Uterus (tissue), 4 donors: ENCODE measurements around the gene INSYN2B. TPM values are rescaled to one million over a fixed set of nuclear protein-coding genes. Genes with fewer than 3 reads are reported as not detected.

ENCODE experiments used
- DNase-seq, 2 donors: peaks; one replicate each; pipeline ENCODE4 v3.0.0-alpha.2; 2019 to 2020
- H3K27ac ChIP-seq, 2 donors: fragments of 200-600 bp; sonication (generic); 1 replicate in 1 of 2; 2 replicates in 1 of 2; pipeline ENCODE4 v1.5.1; 2016 to 2018
- H3K27me3 ChIP-seq, 2 donors: fragments of 200-600 bp; sonication (generic); one replicate each; pipeline ENCODE4 v1.5.1; 2018 to 2019; ENCODE audit warnings: control low read depth in 1 of 2
- H3K36me3 ChIP-seq, 2 donors: fragments of 200-600 bp; sonication (generic); one replicate each; pipeline ENCODE4 v1.5.1; 2019; ENCODE audit warnings: control low read depth in 1 of 2
- H3K4me1 ChIP-seq, 2 donors: fragments of 200-600 bp; sonication (generic); one replicate each; pipeline ENCODE4 v1.5.1; 2018 to 2019; ENCODE audit warnings: control low read depth in 1 of 2
- H3K4me3 ChIP-seq, 2 donors: fragments of 200-600 bp; sonication (generic); 1 replicate in 1 of 2; 2 replicates in 1 of 2; pipeline ENCODE4 v1.5.1; 2018 to 2019; ENCODE audit warnings: mild to moderate bottlenecking in 1 of 2
- H3K9me3 ChIP-seq, 2 donors: fragments of 200-600 bp; sonication (generic); one replicate each; pipeline ENCODE4 v1.5.1; 2019; ENCODE audit warnings: control low read depth in 1 of 2
- POLR2A ChIP-seq, 2 donors: fragments of 450-650 bp; IDR thresholded peaks; one replicate each; pipeline ENCODE4 v1.6.1; 2016; ENCODE audit warnings: antibody characterized with exemption in 2 of 2, mild to moderate bottlenecking in 1 of 2, moderate library complexity in 1 of 2
- intact Hi-C: fragments of 100-400 bp; cut with DNase I; formaldehyde crosslinking; loops from one replicate; pipeline ENCODE4 v1.15.1; 2023; ENCODE audit warnings: low total_unique reads
- total RNA-seq, 4 donors: library from RNA; depleted of rRNA in 3 of 4; stranded (reverse); fragments of >200 nt in 3 of 4; gene quantifications; one replicate each; pipeline versions ENCODE4 v1.1.0 to v1.2.4, GENCODE V29; 2014 to 2023
- TF ChIP-seq, protein P1 (sequence below), 4 experiments: fragments of 200-600 bp in 2 of 4; fragments of 450-650 bp in 2 of 4; sonication (generic) in 2 of 4; IDR thresholded peaks; one replicate each; pipeline ENCODE4 v1.5.1; 2016 to 2019; ENCODE audit warnings: antibody characterized with exemption in 4 of 4, mild to moderate bottlenecking in 2 of 4, moderate library complexity in 1 of 4
- donor health status: DM: yes; HTN: yes; CAD: no.

INSYN2B gene
- total RNA-seq = 1 to 10 TPM in 1 of 4 donors, under 1 TPM in 1, not detected in 2; 0.34 to 2.4 TPM

DNA sequence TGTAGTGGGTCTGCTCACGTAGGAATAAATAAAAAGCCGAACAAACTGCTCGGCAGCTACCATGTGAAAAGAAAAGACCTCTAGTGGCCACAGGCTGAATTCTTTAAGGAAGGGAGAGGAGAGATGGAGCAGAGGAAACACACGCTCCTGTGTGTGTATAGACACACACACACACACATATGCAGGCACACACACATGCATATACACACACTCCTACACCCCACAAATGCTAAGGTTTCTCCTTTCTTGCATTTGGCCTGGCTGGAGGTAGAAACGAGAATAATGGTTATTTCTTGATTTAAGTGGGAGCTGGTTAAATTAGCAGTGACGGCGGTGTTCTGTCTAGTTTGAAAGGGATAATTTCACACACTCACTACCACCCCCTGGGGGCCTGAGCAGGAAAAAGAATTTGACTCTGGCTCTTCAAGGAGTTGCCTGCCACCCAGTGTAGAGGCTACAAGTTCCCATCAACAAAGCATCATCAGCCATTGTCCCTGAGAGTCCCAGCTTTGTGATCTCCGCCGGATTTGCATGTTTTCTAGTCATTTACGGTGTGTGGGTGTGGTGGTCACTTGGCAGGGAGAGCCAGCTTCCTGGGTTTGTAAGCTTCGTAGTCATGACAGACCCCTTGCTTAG, at the start of gene INSYN2B:
INSYN2B (minus strand) TSS at position 78 of the 636 bp plus-strand sequence. CDS start 96,597 bp downstream, outside the sequence.
- no peaks in the 10 kb centered on the region for H3K4me1 ChIP-seq
- H3K27ac ChIP-seq = no peak within 1 kb of the TSS
- H3K36me3 ChIP-seq = no peaks in the 10 kb centered on the region
- peak; percentile 18 to 54 for DNase-seq
- H3K9me3 ChIP-seq = no peaks in the 10 kb centered on the region
- no peaks in the 10 kb centered on the region for H3K27me3 ChIP-seq
- peak within 1 kb of the TSS in 1 of 2 donors; percentile 10 for H3K4me3 ChIP-seq
- TF ChIP-seq, protein P1, sequence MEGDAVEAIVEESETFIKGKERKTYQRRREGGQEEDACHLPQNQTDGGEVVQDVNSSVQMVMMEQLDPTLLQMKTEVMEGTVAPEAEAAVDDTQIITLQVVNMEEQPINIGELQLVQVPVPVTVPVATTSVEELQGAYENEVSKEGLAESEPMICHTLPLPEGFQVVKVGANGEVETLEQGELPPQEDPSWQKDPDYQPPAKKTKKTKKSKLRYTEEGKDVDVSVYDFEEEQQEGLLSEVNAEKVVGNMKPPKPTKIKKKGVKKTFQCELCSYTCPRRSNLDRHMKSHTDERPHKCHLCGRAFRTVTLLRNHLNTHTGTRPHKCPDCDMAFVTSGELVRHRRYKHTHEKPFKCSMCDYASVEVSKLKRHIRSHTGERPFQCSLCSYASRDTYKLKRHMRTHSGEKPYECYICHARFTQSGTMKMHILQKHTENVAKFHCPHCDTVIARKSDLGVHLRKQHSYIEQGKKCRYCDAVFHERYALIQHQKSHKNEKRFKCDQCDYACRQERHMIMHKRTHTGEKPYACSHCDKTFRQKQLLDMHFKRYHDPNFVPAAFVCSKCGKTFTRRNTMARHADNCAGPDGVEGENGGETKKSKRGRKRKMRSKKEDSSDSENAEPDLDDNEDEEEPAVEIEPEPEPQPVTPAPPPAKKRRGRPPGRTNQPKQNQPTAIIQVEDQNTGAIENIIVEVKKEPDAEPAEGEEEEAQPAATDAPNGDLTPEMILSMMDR (IDR thresholded peaks at IDR 0.05) = peak in 3 of 4 experiments; percentile 11 to 49 (median 43)
- no peak for TF ChIP-seq POLR2A (IDR thresholded peaks at IDR 0.05)
- intact Hi-C loops = no loop called here

DNA sequence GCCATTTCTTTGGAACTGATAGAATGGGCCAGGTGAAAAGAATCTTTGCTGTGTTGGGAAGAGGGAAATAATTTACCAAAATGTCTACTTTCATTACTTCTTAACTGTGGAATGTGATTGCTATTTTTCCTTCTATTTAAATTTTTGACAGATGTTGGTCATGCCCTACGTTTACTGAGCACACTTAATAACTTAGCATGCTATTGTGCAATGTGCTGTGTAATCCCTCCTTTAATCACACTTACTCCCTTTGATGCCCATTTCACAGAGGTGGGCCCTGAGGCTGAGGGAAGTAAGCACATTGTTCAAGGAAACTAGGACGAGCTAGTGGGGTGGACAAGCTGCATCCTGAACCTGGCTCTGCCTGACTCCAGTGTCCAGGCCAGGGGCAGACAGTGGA, 47.8 kb upstream of the INSYN2B start:
- TF ChIP-seq, protein P1 (IDR thresholded peaks at IDR 0.05) = no peak
- no peak for TF ChIP-seq POLR2A (IDR thresholded peaks at IDR 0.05)
- no peak overlapping the region for H3K27ac ChIP-seq
- H3K4me3 ChIP-seq = no peak overlapping the region
- no peak for DNase-seq
- no peaks in the 10 kb centered on the region for H3K4me1 ChIP-seq
- no peaks in the 10 kb centered on the region for H3K27me3 ChIP-seq
- no peaks in the 10 kb centered on the region for H3K9me3 ChIP-seq
- no peaks in the 10 kb centered on the region for H3K36me3 ChIP-seq
- intact Hi-C loops = no loop called here

DNA sequence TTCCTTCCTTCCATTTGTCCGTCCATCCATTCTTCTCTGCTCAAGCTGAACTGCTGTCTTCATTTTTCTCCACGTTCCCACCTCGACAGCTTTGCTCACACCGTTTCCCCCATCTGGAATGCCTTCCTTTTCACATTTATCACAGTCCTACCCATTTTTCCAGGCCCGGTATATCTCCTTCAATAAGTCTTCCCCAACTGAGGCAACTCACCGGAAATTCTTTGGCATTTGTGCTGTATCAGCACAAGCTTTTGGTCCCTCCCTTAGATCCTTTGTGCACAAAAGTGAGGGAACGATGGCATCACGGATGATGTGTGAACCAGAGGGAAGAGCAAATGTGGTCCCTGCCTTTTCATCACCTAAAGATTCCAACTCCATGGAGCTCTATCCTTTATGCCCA, 45.6 kb upstream of the INSYN2B start:
- TF ChIP-seq POLR2A (IDR thresholded peaks at IDR 0.05) = no peak
- TF ChIP-seq, protein P1 (IDR thresholded peaks at IDR 0.05) = no peak
- Histone ChIP-seq H3K4me3 (no peak overlapping the region), H3K36me3 (no peaks in the 10 kb centered on the region), H3K4me1 (no peaks in the 10 kb centered on the region), H3K27ac (no peak overlapping the region), H3K27me3 (no peaks in the 10 kb centered on the region), H3K9me3 (no peaks in the 10 kb centered on the region)
- intact Hi-C loops = no loop called here
- no peak for DNase-seq

DNA sequence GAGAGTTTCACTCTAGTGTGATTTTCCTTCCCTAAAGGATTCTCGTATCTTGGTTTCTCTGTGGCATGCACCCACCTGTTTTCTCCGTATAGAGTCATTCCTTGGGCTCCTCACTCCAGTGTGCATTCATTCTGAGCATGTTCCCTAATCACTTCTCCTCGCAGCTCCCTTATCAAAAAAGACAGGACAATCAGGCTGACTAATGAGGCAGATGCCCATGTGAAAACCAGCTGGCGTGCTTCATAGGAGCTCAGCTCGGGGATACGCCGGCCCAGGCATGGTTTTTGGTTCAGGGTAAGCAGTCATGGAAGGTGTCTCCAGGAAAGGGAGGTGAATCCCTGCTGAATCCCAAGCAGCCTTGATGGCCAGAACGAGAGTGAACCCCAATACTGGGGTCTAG, 41.2 kb upstream of the INSYN2B start:
- intact Hi-C loops = no loop called here

DNA sequence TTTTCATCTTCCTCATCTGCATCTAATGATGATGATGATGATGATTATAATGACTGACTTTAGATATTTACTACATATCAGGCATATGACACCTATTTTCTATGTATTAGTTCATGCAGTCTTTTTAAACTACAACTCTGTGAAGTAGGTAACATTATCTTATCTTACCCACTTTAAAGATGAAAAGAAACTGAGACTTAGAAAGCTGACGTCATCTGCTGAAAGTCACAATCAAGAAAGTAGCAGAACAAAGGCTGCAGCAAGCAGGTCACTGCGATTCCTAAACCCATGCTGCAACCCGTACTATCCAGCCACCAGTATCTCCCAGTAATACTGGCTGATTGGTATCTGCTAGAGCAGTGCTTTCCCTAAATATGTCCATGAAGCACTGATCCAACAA, 40.1 kb upstream of the INSYN2B start:
- Histone ChIP-seq H3K36me3 (no peaks in the 10 kb centered on the region), H3K9me3 (no peaks in the 10 kb centered on the region), H3K4me3 (no peak overlapping the region), H3K27me3 (no peaks in the 10 kb centered on the region), H3K4me1 (no peaks in the 10 kb centered on the region), H3K27ac (no peak overlapping the region)
- TF ChIP-seq, protein P1 (IDR thresholded peaks at IDR 0.05) = no peak
- no peak for TF ChIP-seq POLR2A (IDR thresholded peaks at IDR 0.05)
- intact Hi-C loops = no loop called here
- no peak for DNase-seq

More for the DNA sequence above, 41.2 kb upstream of the INSYN2B start:
- no peak for DNase-seq
- H3K4me3 ChIP-seq = no peak overlapping the region
- no peaks in the 10 kb centered on the region for H3K27me3 ChIP-seq
- TF ChIP-seq POLR2A (IDR thresholded peaks at IDR 0.05) = no peak
- TF ChIP-seq, protein P1 (IDR thresholded peaks at IDR 0.05) = no peak
- no peak overlapping the region for H3K27ac ChIP-seq
- H3K36me3 ChIP-seq = no peaks in the 10 kb centered on the region
- no peaks in the 10 kb centered on the region for H3K4me1 ChIP-seq
- H3K9me3 ChIP-seq = no peaks in the 10 kb centered on the region
